H9 (cell line): ENCODE results near the gene EDRF1. TPM values are rescaled to one million over a fixed set of nuclear protein-coding genes. Genes with fewer than 3 reads are reported as not detected.
"Not testable (repeated sequence)": the region's sequence is repeated elsewhere in the genome, so short reads cannot be mapped to it uniquely, and the experiment has no call there.

Experiments used
- DNase-seq: peaks from one replicate; pipeline ENCODE4 v3.0.0-alpha.2; 2017
- H2AFZ ChIP-seq: one replicate; pipeline ENCODE4 v1.6.1; 2013; ENCODE audit warnings: mild to moderate bottlenecking, low read length, control low read depth, moderate library complexity
- H2AK5ac ChIP-seq: 2 replicates; pipeline ENCODE4 v1.6.1; 2013; ENCODE audit warnings: low read length, control low read depth, mixed read lengths; ENCODE audit not compliant: insufficient read length
- H2BK120ac ChIP-seq: one replicate; pipeline ENCODE4 v1.6.1; 2013; ENCODE audit warnings: low read depth, mild to moderate bottlenecking, low read length, control low read depth, inconsistent platforms; ENCODE audit not compliant: poor library complexity, severe bottlenecking
- H2BK12ac ChIP-seq: 2 replicates; pipeline ENCODE4 v1.6.1; 2013; ENCODE audit warnings: low read length, control low read depth, mixed read lengths, low read depth; ENCODE audit not compliant: insufficient read length
- H2BK15ac ChIP-seq: 2 replicates; pipeline ENCODE4 v1.6.1; 2013; ENCODE audit warnings: low read depth, low read length, control low read depth
- H2BK20ac ChIP-seq: one replicate; pipeline ENCODE4 v1.6.1; 2013; ENCODE audit warnings: low read depth, mild to moderate bottlenecking, low read length, control low read depth, inconsistent platforms; ENCODE audit not compliant: poor library complexity, severe bottlenecking
- H2BK5ac ChIP-seq: 2 replicates; pipeline ENCODE4 v1.6.1; 2013; ENCODE audit warnings: low read length, control low read depth, mixed read lengths; ENCODE audit not compliant: insufficient read length
- H3K14ac ChIP-seq: 2 replicates; pipeline ENCODE4 v1.6.1; 2013; ENCODE audit warnings: low read length, control low read depth; ENCODE audit not compliant: insufficient read depth
- H3K18ac ChIP-seq: 2 replicates; pipeline ENCODE4 v1.6.1; 2013; ENCODE audit warnings: low read depth, mild to moderate bottlenecking, mixed read lengths, low read length, control low read depth; ENCODE audit not compliant: insufficient read length
- H3K23ac ChIP-seq: 2 replicates; pipeline ENCODE4 v1.6.1; 2013; ENCODE audit warnings: low read length, control low read depth, mixed read lengths, low read depth; ENCODE audit not compliant: insufficient read length
- H3K23me2 ChIP-seq: 2 replicates; pipeline ENCODE4 v1.6.1; 2013; ENCODE audit warnings: low read depth, mild to moderate bottlenecking, mixed read lengths, low read length, control low read depth; ENCODE audit not compliant: insufficient read length, poor library complexity, severe bottlenecking
- H3K27ac ChIP-seq: 2 replicates; pipeline ENCODE4 v1.5.1; 2013; ENCODE audit warnings: low read length, control low read depth, mixed read lengths, low read depth; ENCODE audit not compliant: insufficient read length
- H3K27me3 ChIP-seq: 2 replicates; pipeline ENCODE4 v1.6.1; 2013; ENCODE audit warnings: low read length, control low read depth, inconsistent platforms; ENCODE audit not compliant: insufficient read depth
- H3K4ac ChIP-seq: 2 replicates; pipeline ENCODE4 v1.6.1; 2013; ENCODE audit warnings: low read depth, mild to moderate bottlenecking, control low read depth, inconsistent platforms, low read length, moderate library complexity
- H3K4me1 ChIP-seq: 2 replicates; pipeline ENCODE4 v1.6.1; 2013; ENCODE audit warnings: low read length, control low read depth, inconsistent platforms; ENCODE audit not compliant: insufficient read depth
- H3K4me2 ChIP-seq: 2 replicates; pipeline ENCODE4 v1.6.1; 2013; ENCODE audit warnings: low read length, control low read depth, mixed read lengths; ENCODE audit not compliant: insufficient read length, insufficient read depth
- H3K56ac ChIP-seq: 2 replicates; pipeline ENCODE4 v1.6.1; 2013; ENCODE audit warnings: low read depth, mild to moderate bottlenecking, mixed read lengths, low read length, control low read depth; ENCODE audit not compliant: insufficient read length
- H3K79me1 ChIP-seq: 2 replicates; pipeline ENCODE4 v1.6.1; 2013; ENCODE audit warnings: low read depth, mild to moderate bottlenecking, moderate library complexity, low read length, control low read depth, inconsistent platforms; ENCODE audit not compliant: insufficient read depth, poor library complexity, severe bottlenecking
- H3K79me2 ChIP-seq: 2 replicates; pipeline ENCODE4 v1.6.1; 2013; ENCODE audit warnings: low read length, control low read depth, inconsistent platforms; ENCODE audit not compliant: insufficient read depth
- H3K9ac ChIP-seq: 2 replicates; pipeline ENCODE4 v1.6.1; 2013; ENCODE audit warnings: low read length, control low read depth, mixed read lengths; ENCODE audit not compliant: insufficient read length; ENCODE audit errors: extremely low read depth
- H3K9me3 ChIP-seq: one replicate; pipeline ENCODE4 v1.6.1; 2013; ENCODE audit warnings: low read depth, low read length, inconsistent platforms; ENCODE audit not compliant: control insufficient read depth
- H3T11ph ChIP-seq: one replicate; pipeline ENCODE4 v1.6.1; 2013; ENCODE audit warnings: mild to moderate bottlenecking, low read length, control low read depth, inconsistent platforms
- H4K20me1 ChIP-seq: one replicate; pipeline ENCODE4 v1.6.1; 2013; ENCODE audit not compliant: control insufficient read depth, insufficient read length, insufficient read depth
- H4K5ac ChIP-seq: 2 replicates; pipeline ENCODE4 v1.6.1; 2013; ENCODE audit warnings: low read depth, mild to moderate bottlenecking, mixed read lengths, low read length, control low read depth; ENCODE audit not compliant: insufficient read length
- H4K8ac ChIP-seq: replicated peaks from 2 replicates; pipeline ENCODE4 v1.6.1; 2013; ENCODE audit warnings: low read length, control low read depth, mixed read lengths, low read depth; ENCODE audit not compliant: insufficient read length
- H4K91ac ChIP-seq: 2 replicates; pipeline ENCODE4 v1.6.1; 2013; ENCODE audit warnings: low read depth, mild to moderate bottlenecking, moderate library complexity, mixed read lengths, low read length, control low read depth; ENCODE audit not compliant: insufficient read length
- H3K27ac Mint-ChIP-seq, 3 experiments: 2 replicates in 2 of 3; 3 replicates in 1 of 3; pipeline ENCODE4 v1.8.0; 2020 to 2021; ENCODE audit warnings: mixed read lengths in 3 of 3, mild to moderate bottlenecking in 1 of 3, moderate library complexity in 1 of 3
- H3K27me3 Mint-ChIP-seq: 2 replicates; pipeline ENCODE4 v1.8.0; 2021; ENCODE audit warnings: low read depth, mild to moderate bottlenecking, moderate library complexity, mixed read lengths
- H3K36me3 Mint-ChIP-seq, 3 experiments: 2 replicates in 2 of 3; 3 replicates in 1 of 3; pipeline ENCODE4 v1.8.0; 2020 to 2021; ENCODE audit warnings: low read depth in 3 of 3, mixed read lengths in 3 of 3; ENCODE audit not compliant: insufficient read depth in 1 of 3
- H3K4me1 Mint-ChIP-seq, 2 experiments: 2 replicates each; pipeline ENCODE4 v1.8.0; 2020; ENCODE audit warnings: mixed read lengths in 2 of 2
- H3K4me3 Mint-ChIP-seq, 2 experiments: 2 replicates in 1 of 2; 3 replicates in 1 of 2; pipeline ENCODE4 v1.8.0; 2020 to 2021; ENCODE audit warnings: mild to moderate bottlenecking in 2 of 2, mixed read lengths in 2 of 2, moderate library complexity in 1 of 2
- H3K9me3 Mint-ChIP-seq, 2 experiments: 2 replicates in 1 of 2; 3 replicates in 1 of 2; pipeline ENCODE4 v1.8.0; 2020; ENCODE audit warnings: mild to moderate bottlenecking in 2 of 2, mixed read lengths in 2 of 2, moderate library complexity in 1 of 2
- WGBS: extraction: QIAGEN DNeasy Blood & Tissue Kit; methylation state at CpG from one replicate; pipeline ENCODE4 v1.1.7; 2013; ENCODE audit warnings: missing lambda C conversion rate, low lambda C conversion rate, mixed read lengths; ENCODE audit not compliant: insufficient read length; ENCODE audit errors: extremely low coverage; 5-methylcytosine and 5-hydroxymethylcytosine counted together
- total RNA-seq: library from RNA; stranded (reverse); gene quantifications from 2 replicates; pipeline ENCODE4 v1.2.1, GENCODE V29; 2021
- TF ChIP-seq, protein P1 (sequence below): fragments of 200-600 bp; sonication (generic); conservative IDR thresholded peaks from 3 replicates; pipeline ENCODE4 v1.8.0; 2021; ENCODE audit warnings: antibody characterized with exemption, mild to moderate bottlenecking

Gene EDRF1
- total RNA-seq, 1 experiment from 2014 or later: 51.0 TPM

DNA sequence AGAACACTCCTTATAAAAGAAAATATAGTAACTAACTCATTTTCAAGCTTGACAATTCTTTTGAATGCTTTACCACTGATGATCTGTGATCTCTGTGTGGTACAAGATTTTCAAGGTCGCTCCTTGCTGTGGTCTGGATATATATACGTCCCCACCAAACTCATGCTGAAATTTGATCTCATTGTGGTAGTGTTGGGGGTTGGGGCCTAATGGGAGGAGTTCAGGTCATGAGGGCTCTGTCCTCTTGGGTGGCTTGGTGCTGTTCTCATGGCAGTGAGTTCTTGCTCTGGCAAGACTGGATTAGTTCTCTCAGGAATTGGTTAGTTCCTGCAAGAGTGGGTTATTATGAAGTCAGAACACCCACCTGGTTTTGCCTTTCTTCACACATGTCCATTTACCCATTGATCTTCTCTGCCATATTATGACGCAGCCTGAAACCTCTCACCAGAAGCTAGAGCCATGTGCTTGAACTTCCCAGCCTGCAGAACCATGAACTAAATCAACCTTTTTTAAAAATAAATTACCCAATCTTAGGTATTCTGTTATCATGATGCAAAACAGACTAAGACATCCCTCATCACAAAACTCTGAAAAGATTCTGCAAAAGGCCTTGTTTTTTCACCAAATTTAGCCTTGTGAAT lies 8.3 kb upstream of the EDRF1 start:
- Histone ChIP-seq H3K79me1 (no peaks in the 10 kb centered on the region), H3K4me2 (no peak overlapping the region), H3K27me3 (no peaks in the 10 kb centered on the region), H2BK15ac (no peak overlapping the region), H3K18ac (no peak overlapping the region), H3K56ac (no peak overlapping the region), H3K14ac (no peak overlapping the region), H2AFZ (no peak overlapping the region), H3K9ac (no peak overlapping the region), H2BK20ac (no peak overlapping the region), H2BK5ac (no peak overlapping the region), H2BK120ac (no peak overlapping the region), H3K27ac (no peak overlapping the region), H2AK5ac (no peak overlapping the region), H3K23me2 (no peaks in the 10 kb centered on the region), H3K79me2 (no peaks in the 10 kb centered on the region), H2BK12ac (no peak overlapping the region), H3K23ac (no peak overlapping the region), H3K4me1 (peaks cover 3% of the 10 kb centered on the region; the same call in 1 of the 2 replicates), H3K9me3 (no peaks in the 10 kb centered on the region), H4K8ac (no peak overlapping the region), H3T11ph (no peak overlapping the region), H3K4ac (no peak overlapping the region), H4K91ac (no peak overlapping the region), H4K5ac (no peak overlapping the region), H4K20me1 (no peaks in the 10 kb centered on the region)
- TF ChIP-seq, protein P1, sequence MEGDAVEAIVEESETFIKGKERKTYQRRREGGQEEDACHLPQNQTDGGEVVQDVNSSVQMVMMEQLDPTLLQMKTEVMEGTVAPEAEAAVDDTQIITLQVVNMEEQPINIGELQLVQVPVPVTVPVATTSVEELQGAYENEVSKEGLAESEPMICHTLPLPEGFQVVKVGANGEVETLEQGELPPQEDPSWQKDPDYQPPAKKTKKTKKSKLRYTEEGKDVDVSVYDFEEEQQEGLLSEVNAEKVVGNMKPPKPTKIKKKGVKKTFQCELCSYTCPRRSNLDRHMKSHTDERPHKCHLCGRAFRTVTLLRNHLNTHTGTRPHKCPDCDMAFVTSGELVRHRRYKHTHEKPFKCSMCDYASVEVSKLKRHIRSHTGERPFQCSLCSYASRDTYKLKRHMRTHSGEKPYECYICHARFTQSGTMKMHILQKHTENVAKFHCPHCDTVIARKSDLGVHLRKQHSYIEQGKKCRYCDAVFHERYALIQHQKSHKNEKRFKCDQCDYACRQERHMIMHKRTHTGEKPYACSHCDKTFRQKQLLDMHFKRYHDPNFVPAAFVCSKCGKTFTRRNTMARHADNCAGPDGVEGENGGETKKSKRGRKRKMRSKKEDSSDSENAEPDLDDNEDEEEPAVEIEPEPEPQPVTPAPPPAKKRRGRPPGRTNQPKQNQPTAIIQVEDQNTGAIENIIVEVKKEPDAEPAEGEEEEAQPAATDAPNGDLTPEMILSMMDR: no peak
- Mint-ChIP-seq H3K27ac (no peak overlapping the region), H3K4me3 (no peak overlapping the region), H3K36me3 (peaks cover 0 to 10% (median 0%) of the 10 kb centered on the region in 3 experiments; a peak in 3 of 7 replicates), H3K27me3 (peaks cover 2% of the 10 kb centered on the region), H3K4me1 (peaks cover 22 to 25% of the 10 kb centered on the region in 2 experiments), H3K9me3 (peaks cover 7 to 16% of the 10 kb centered on the region in 2 experiments; a peak in 4 of 5 replicates)
- WGBS: no CpG with 5 or more reads among the region's 3 CpGs
- DNase-seq: no peak

DNA sequence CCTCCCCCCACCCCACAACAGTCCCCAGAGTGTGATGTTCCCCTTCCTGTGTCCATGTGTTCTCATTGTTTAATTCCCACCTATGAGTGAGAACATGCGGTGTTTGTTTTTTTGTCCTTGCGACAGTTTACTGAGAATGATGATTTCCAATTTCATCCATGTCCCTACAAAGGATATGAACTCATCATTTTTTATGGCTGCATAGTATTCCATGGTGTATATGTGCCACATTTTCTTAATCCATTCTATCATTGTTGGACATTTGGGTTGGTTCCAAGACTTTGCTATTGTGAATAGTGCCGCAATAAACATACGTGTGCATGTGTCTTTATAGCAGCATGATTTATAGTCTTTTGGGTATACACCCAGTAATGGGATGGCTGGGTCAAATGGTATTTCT lies 4.8 kb upstream of the EDRF1 start:
- not testable (repeated sequence) for H3K4me1 ChIP-seq, DNase-seq, H3K4me2 ChIP-seq, H4K20me1 ChIP-seq, H3K4me1 Mint-ChIP-seq, H3K27me3 Mint-ChIP-seq, H2BK15ac ChIP-seq, H3K18ac ChIP-seq, H3K23me2 ChIP-seq, H3K9me3 ChIP-seq, H3K9ac ChIP-seq, H3K27me3 ChIP-seq, H4K8ac ChIP-seq, H2BK20ac ChIP-seq, H2BK120ac ChIP-seq, H4K91ac ChIP-seq, H2BK5ac ChIP-seq, H3K23ac ChIP-seq, H4K5ac ChIP-seq, H3K14ac ChIP-seq, H3K79me1 ChIP-seq, H2BK12ac ChIP-seq, H2AFZ ChIP-seq, H3K56ac ChIP-seq, H3T11ph ChIP-seq, H3K27ac Mint-ChIP-seq, H3K27ac ChIP-seq, H3K4me3 Mint-ChIP-seq, H3K4ac ChIP-seq, H3K79me2 ChIP-seq, H2AK5ac ChIP-seq
- H3K9me3 Mint-ChIP-seq: peaks cover 12 to 29% of the 10 kb centered on the region in 2 experiments
- no CpG with 5 or more reads among the region's 4 CpGs for WGBS
- peaks cover 0 to 21% (median 0%) of the 10 kb centered on the region in 3 experiments; a peak in 4 of 7 replicates for H3K36me3 Mint-ChIP-seq
